H1 (cell line): ENCODE data around the gene PML. TPM values are rescaled to one million over a fixed set of nuclear protein-coding genes. Genes with fewer than 3 reads are reported as not detected.

Source experiments
- ASH2L ChIP-seq: fragments of 200-600, 300-600 bp; sonication (generic); IDR thresholded peaks from one replicate; pipeline ENCODE4 v1.7.1; 2017; ENCODE audit warnings: low read length
- ATF2 ChIP-seq: IDR thresholded peaks from 2 replicates; pipeline ENCODE4 v1.6.1; 2012; ENCODE audit warnings: low read length, inconsistent platforms
- BCL11A ChIP-seq, 2 experiments: IDR thresholded peaks; one replicate each; pipeline ENCODE4 v1.6.1; 2011; ENCODE audit warnings: low read depth in 2 of 2, low read length in 2 of 2, mild to moderate bottlenecking in 2 of 2
- CBX5 ChIP-seq: fragments of 300-800, 300-1000 bp; sonication (generic); IDR thresholded peaks from 2 replicates; pipeline ENCODE4 v1.7.1; 2016; ENCODE audit warnings: antibody characterized with exemption, low read length, low read depth
- CBX8 ChIP-seq: fragments of 300-800, 300-1000 bp; sonication (generic); IDR thresholded peaks from 2 replicates; pipeline ENCODE4 v1.7.1; 2016; ENCODE audit warnings: low read depth, low read length, borderline replicate concordance
- CEBPB ChIP-seq: IDR thresholded peaks from 2 replicates; pipeline ENCODE4 v1.6.1; 2012; ENCODE audit warnings: low read depth, low read length
- FOSL1 ChIP-seq: IDR thresholded peaks from 2 replicates; pipeline ENCODE4 v1.6.1; 2011; ENCODE audit warnings: mild to moderate bottlenecking, low read depth, low read length, moderate library complexity; ENCODE audit not compliant: insufficient read depth
- GTF2F1 ChIP-seq: IDR thresholded peaks from 2 replicates; pipeline ENCODE4 v1.6.1; 2012; ENCODE audit warnings: low read depth, low read length, improper control_type of control experiment, borderline replicate concordance
- JUND ChIP-seq: IDR thresholded peaks from 2 replicates; pipeline ENCODE4 v1.6.1; 2011; ENCODE audit warnings: mild to moderate bottlenecking, improper control_type of control experiment, low read length
- MAFK ChIP-seq: IDR thresholded peaks from 2 replicates; pipeline ENCODE4 v1.6.1; 2012; ENCODE audit warnings: low read depth, mild to moderate bottlenecking, improper control_type of control experiment, low read length
- POLR2A ChIP-seq, 2 experiments: IDR thresholded peaks; 1 replicate in 1 of 2; 2 replicates in 1 of 2; pipeline ENCODE4 v1.6.1; 2011; ENCODE audit warnings: low read depth in 2 of 2, low read length in 2 of 2, mild to moderate bottlenecking in 2 of 2; ENCODE audit errors: control extremely low read depth in 1 of 2
- RBBP5 ChIP-seq: IDR thresholded peaks from 2 replicates; pipeline ENCODE4 v1.7.1; 2012; ENCODE audit warnings: low read depth, mild to moderate bottlenecking, inconsistent platforms, low read length, moderate library complexity, borderline replicate concordance
- SAP30 ChIP-seq: fragments of 300-600 bp; sonication (generic); IDR thresholded peaks from 2 replicates; pipeline ENCODE4 v1.7.1; 2012; ENCODE audit warnings: low read length, moderate library complexity, mild to moderate bottlenecking, inconsistent platforms; ENCODE audit not compliant: insufficient read depth, insufficient replicate concordance
- SIRT6 ChIP-seq: IDR thresholded peaks from one replicate; pipeline ENCODE4 v1.7.1; 2012; ENCODE audit warnings: low read length, inconsistent platforms
- SIX5 ChIP-seq: IDR thresholded peaks from 2 replicates; pipeline ENCODE4 v1.6.1; 2011; ENCODE audit warnings: mild to moderate bottlenecking, low read depth, low read length
- SP1 ChIP-seq: IDR thresholded peaks from 2 replicates; pipeline ENCODE4 v1.6.1; 2011; ENCODE audit warnings: low read depth, low read length
- SP4 ChIP-seq: IDR thresholded peaks from 2 replicates; pipeline ENCODE4 v1.6.1; 2012; ENCODE audit warnings: low read length, inconsistent platforms
- TAF1 ChIP-seq: IDR thresholded peaks from 2 replicates; pipeline ENCODE4 v1.6.1; 2011; ENCODE audit warnings: mild to moderate bottlenecking, low read depth, low read length
- YY1 ChIP-seq: IDR thresholded peaks from 2 replicates; pipeline ENCODE4 v1.6.1; 2011; ENCODE audit warnings: low read depth, mild to moderate bottlenecking, low read length
- polyA plus RNA-seq, 7 experiments: library from polyadenylated mRNA; depleted of rRNA in 3 of 7; stranded (reverse) in 5 of 7; unstranded in 2 of 7; fragments of >200 nt in 5 of 7; fragments of 200-250 nt in 2 of 7; gene quantifications; 1 replicate in 5 of 7; 2 replicates in 1 of 7; 4 replicates in 1 of 7; pipeline versions ENCODE4 v1.2.1 to v1.2.3, GENCODE V29; 2011 to 2013; ENCODE audit warnings: missing spikeins in 2 of 7, mixed read lengths in 2 of 7
- total RNA-seq: library from RNA; stranded (reverse); fragmentation: NEBNext Ultra II Directional; extraction: Animal tissue kit (Norgen Biotek cat#: 25700); gene quantifications from 2 replicates; pipeline ENCODE4 v1.2.1, GENCODE V29; 2021
- TF ChIP-seq, protein P1 (sequence below): IDR thresholded peaks from 2 replicates; pipeline ENCODE4 v1.6.1; 2011; ENCODE audit warnings: low read depth, mild to moderate bottlenecking, low read length; ENCODE audit not compliant: insufficient read depth

The PML gene
- total and polyA plus RNA-seq, 2 of the 8 experiments (the other 6 are each of a cell fraction or from before 2014, with no cell fraction given), result 14.9 to 30.3 TPM

DNA sequence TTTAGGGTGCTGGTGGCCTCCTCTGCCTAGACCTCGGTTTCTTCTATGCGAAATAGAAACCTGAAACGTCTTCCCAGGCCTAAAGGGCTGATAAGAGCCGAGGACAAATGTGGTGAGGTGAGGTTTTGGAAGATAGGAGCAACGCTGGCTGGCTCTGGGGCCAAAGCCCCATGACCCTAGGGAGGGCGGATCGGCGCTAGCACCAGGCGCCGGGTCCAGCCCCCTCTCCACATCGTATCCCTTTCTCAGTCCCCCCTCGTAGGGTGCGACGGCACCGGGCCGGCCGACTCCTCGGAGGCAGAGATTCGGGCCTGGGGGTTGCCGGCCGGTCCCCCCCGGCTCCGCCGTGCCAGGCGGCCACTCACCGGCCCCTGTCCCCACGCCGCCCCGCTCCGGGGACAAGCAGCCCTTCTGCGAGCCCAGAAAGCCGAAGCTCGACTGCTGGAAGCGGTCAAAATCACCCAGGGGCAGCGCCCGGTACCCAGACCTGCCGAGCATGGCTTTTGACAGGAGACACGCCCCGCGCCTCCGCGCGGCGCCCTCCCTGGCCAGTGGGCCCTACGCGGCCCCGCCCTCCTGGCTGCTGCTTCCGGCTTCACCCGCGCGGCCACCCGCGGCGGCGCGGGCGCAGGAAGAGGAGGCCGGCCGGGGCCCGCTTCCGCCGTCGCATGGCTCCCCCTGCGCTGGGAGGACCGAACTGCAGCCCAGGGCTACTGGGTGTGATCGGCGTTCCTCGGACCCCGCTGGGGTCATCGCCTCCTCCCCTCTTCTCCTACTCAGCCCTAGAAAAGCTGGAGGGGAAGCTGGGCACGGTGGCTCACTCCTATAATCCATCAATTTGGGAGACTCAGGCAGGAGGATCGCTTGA, 2.6 kb upstream of the PML start, which contains the start of gene STOML1 (continued):
- TF ChIP-seq BCL11A (IDR thresholded peaks at IDR 0.05; ENCODE audit: low read depth in 2 of 2, low read length in 2 of 2) (no peak), SAP30 (no peak), SIX5 (no peak), TAF1 (peak; percentile 54; the same call in 1 of the 2 replicates), SIRT6 (no peak), YY1 (peak; percentile 57; the same call in 1 of the 2 replicates), SP1 (no peak), SP4 (peak; percentile 50; the same call in 1 of the 2 replicates), POLR2A (IDR thresholded peaks at IDR 0.05; ENCODE audit: control extremely low read depth in 1 of 2, low read depth in 2 of 2, low read length in 2 of 2) (peak in 1 of 2 experiments; percentile 30; a peak in 1 of 3 replicates), CBX8 (no peak), FOSL1 (no peak), GTF2F1 (peak; percentile 53; the same call in 1 of the 2 replicates), ATF2 (no peak), ASH2L (no peak), CEBPB (no peak), JUND (no peak), CBX5 (no peak), RBBP5 (no peak), MAFK (no peak)
- TF ChIP-seq, protein P1, sequence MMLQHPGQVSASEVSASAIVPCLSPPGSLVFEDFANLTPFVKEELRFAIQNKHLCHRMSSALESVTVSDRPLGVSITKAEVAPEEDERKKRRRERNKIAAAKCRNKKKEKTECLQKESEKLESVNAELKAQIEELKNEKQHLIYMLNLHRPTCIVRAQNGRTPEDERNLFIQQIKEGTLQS, result no peak
